NCI-H2107 treated with DMSO at 0.1 percent for 48 hours (cell line): ENCODE measurements around the gene NXF3.
"Not testable (repeated sequence)": the region's sequence is repeated elsewhere in the genome, so short reads cannot be mapped to it uniquely, and the experiment has no call there.

Experiments used
- DNase-seq: peaks from one replicate; lab custom pipeline; 2025; ENCODE audit not compliant: unreplicated experiment; lab: John Stamatoyannopoulos, UW

NXF3 gene

DNA sequence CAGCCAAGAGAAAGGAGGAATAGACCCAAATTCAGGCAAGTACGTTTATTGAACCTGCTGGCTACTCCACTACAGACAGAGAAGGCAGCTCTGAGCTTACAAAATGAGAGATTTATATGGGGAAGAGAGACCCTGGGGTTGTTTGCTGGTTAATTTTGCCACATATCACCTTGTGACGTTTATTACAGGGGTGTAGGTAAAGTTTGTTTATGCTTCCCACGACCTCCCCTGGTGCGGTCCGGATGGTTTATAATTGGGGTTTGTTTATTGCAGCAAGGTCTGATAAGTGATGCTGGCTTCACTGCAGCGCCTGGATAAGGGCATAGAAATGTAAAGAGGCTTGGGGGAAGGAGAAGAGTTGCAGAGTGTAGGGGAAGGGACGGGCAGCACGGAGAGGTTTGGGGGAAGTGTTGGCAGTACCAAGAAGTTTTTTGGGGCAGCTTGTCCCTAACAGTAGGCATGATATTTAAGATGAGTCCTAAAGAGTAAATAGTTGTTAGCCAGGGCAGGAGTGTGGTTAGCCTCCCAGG, 41.6 kb downstream of the NXF3 start:
- no peak for DNase-seq

DNA sequence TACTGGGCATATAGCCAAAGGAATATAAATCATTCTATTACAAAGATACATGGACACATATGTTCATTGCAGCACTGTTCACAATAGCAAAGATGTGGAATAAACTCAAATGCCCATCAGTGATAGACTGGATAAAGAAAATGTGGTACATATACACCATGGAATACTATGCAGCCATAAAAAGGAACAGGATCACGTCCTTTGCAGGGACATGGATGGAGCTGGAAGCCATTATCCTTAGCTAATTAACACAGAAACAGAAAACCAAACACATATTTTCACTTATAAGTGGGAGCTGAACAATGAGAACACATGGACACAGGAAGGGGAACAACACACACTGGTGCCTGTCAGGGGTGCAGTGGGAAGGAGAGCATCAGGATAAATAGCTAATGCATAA, 59.6 kb downstream of the NXF3 start:
- DNase-seq = not testable (repeated sequence)
